DOHH2 (cell line): ENCODE data around the gene ERRFI1.
A peak's percentile ranks its signal among the peaks of the same experiment; 100 is the strongest.

Experiments
- H3F3A ChIP-seq: fragments of 200-600 bp; sonication (generic), shearing (Covaris generic); 2 replicates; pipeline ENCODE4 v1.6.0; 2016; ENCODE audit warnings: antibody characterized with exemption, mild to moderate bottlenecking; ENCODE audit not compliant: control insufficient read depth, insufficient read depth
- H3K27ac ChIP-seq: fragments of 200-600 bp; sonication (generic); 2 replicates; pipeline ENCODE4 v1.5.1; 2014; ENCODE audit warnings: low read depth, mild to moderate bottlenecking, low read length, moderate library complexity
- H3K27me3 ChIP-seq: fragments of 200-600 bp; sonication (generic); 2 replicates; pipeline ENCODE4 v1.6.1; 2014; ENCODE audit warnings: mild to moderate bottlenecking, low read length, mixed read lengths; ENCODE audit not compliant: control insufficient read depth
- H3K36me3 ChIP-seq: fragments of 200-600 bp; sonication (generic); 2 replicates; pipeline ENCODE4 v1.6.1; 2014; ENCODE audit warnings: mild to moderate bottlenecking, low read length, moderate library complexity, mixed read lengths; ENCODE audit not compliant: control insufficient read depth
- H3K4me1 ChIP-seq: fragments of 200-600 bp; sonication (generic); 2 replicates; pipeline ENCODE4 v1.6.1; 2014; ENCODE audit warnings: mild to moderate bottlenecking, low read length, mixed read lengths; ENCODE audit not compliant: control insufficient read depth
- H3K4me2 ChIP-seq: fragments of 200-600 bp; sonication (generic); 2 replicates; pipeline ENCODE4 v1.6.0; 2014; ENCODE audit warnings: mild to moderate bottlenecking, low read length, moderate library complexity
- H3K4me3 ChIP-seq: fragments of 200-600 bp; sonication (generic); 2 replicates; pipeline ENCODE4 v1.5.1; 2014; ENCODE audit warnings: mild to moderate bottlenecking, low read length, mixed read lengths
- H3K79me2 ChIP-seq: fragments of 200-600 bp; sonication (generic); 2 replicates; pipeline ENCODE4 v1.6.1; 2014; ENCODE audit warnings: mild to moderate bottlenecking, low read length, mixed read lengths; ENCODE audit not compliant: control insufficient read depth
- H3K9me2 ChIP-seq: fragments of 200-600 bp; sonication (generic); replicated peaks from 2 replicates; pipeline ENCODE4 v1.6.1; 2014; ENCODE audit warnings: mild to moderate bottlenecking, low read length, mixed read lengths; ENCODE audit not compliant: control insufficient read depth
- H3K9me3 ChIP-seq: fragments of 200-600 bp; sonication (generic); 2 replicates; pipeline ENCODE4 v1.6.1; 2014; ENCODE audit warnings: antibody characterized with exemption, low read length, mixed read lengths; ENCODE audit not compliant: control insufficient read depth, insufficient read depth
- H4K20me1 ChIP-seq: fragments of 200-600 bp; sonication (generic); 2 replicates; pipeline ENCODE4 v1.6.0; 2014; ENCODE audit warnings: low read depth, mild to moderate bottlenecking, antibody characterized with exemption, low read length, moderate library complexity; ENCODE audit not compliant: control insufficient read depth, insufficient read depth
- CTCF ChIP-seq: fragments of 200-600 bp; sonication (generic); IDR thresholded peaks from one replicate; pipeline ENCODE4 v1.5.1; 2014; ENCODE audit warnings: antibody characterized with exemption, mild to moderate bottlenecking, low read depth, low read length; ENCODE audit not compliant: poor library complexity, severe bottlenecking
- EZH2phosphoT487 ChIP-seq: fragments of 200-600 bp; sonication (generic); IDR thresholded peaks from 2 replicates; pipeline ENCODE4 v1.6.1; 2017; ENCODE audit warnings: borderline replicate concordance, mild to moderate bottlenecking, antibody characterized with exemption, low read length, moderate library complexity, mixed read lengths

Gene ERRFI1

GRCh38 chr1:8027748-8028570 lies 1.9 kb upstream of the ERRFI1 start:
- Histone ChIP-seq H3F3A (no peaks in the 10 kb centered on the region), H3K27me3 (peaks cover 40% of the 10 kb centered on the region), H3K9me3 (no peaks in the 10 kb centered on the region), H3K4me2 (no peak overlapping the region), H3K4me1 (peaks cover 5% of the 10 kb centered on the region), H4K20me1 (no peaks in the 10 kb centered on the region), H3K36me3 (no peaks in the 10 kb centered on the region), H3K79me2 (no peaks in the 10 kb centered on the region), H3K4me3 (no peak overlapping the region), H3K27ac (no peak overlapping the region), H3K9me2 (no peaks in the 10 kb centered on the region)
- TF ChIP-seq CTCF (no peak), EZH2phosphoT487 (no peak)

GRCh38 chr1:8026976-8027747 lies 1.1 kb upstream of the ERRFI1 start:
- H3K36me3 ChIP-seq: no peaks in the 10 kb centered on the region
- H3K4me2 ChIP-seq: no peak overlapping the region
- H3K9me2 ChIP-seq: no peaks in the 10 kb centered on the region
- H3K27me3 ChIP-seq: peaks cover 43% of the 10 kb centered on the region
- H3K4me1 ChIP-seq: peaks cover 5% of the 10 kb centered on the region
- H3F3A ChIP-seq: no peaks in the 10 kb centered on the region
- no peak overlapping the region for H3K4me3 ChIP-seq
- H3K27ac ChIP-seq: no peak overlapping the region
- TF ChIP-seq CTCF (no peak), EZH2phosphoT487 (no peak)
- H3K9me3 ChIP-seq: no peaks in the 10 kb centered on the region
- H4K20me1 ChIP-seq: no peaks in the 10 kb centered on the region
- H3K79me2 ChIP-seq: no peaks in the 10 kb centered on the region

DNA sequence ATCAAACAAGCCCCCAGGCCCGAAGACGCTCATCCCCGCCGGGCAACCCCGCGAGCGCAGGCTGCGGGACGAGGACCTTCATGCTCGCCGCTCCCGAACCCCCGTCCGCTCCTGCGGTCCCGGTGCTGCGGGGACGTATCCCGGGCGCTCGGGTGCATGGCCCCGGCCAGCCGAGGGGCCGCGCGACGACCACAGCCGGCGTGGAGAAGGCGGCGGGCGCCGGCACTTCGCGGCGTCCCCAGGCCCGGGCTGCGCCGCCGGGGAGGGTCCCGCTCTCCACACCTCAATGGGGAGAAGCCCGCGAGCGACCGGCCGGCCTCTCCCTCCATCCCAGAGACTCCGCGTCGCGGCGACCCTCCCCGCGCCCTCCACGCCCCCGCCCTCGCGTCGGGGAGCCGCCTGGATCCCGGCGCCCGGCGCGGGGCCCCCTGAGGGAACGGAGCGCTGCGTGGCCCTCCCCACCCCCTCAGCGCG lies 401 bp downstream of the ERRFI1 start:
- no peaks in the 10 kb centered on the region for H3F3A ChIP-seq
- no peaks in the 10 kb centered on the region for H4K20me1 ChIP-seq
- peak overlapping the region; percentile 61 for H3K4me2 ChIP-seq
- H3K79me2 ChIP-seq: no peaks in the 10 kb centered on the region
- H3K9me3 ChIP-seq: no peaks in the 10 kb centered on the region
- no peak overlapping the region for H3K27ac ChIP-seq
- peaks cover 5% of the 10 kb centered on the region for H3K4me1 ChIP-seq
- peak overlapping the region; percentile 61 for H3K4me3 ChIP-seq
- TF ChIP-seq CTCF: no peak
- peaks cover 43% of the 10 kb centered on the region for H3K27me3 ChIP-seq
- H3K9me2 ChIP-seq: no peaks in the 10 kb centered on the region
- H3K36me3 ChIP-seq: no peaks in the 10 kb centered on the region
